Measurements from ENCODE around the gene NR1H4. TPM values are rescaled to one million over a fixed set of nuclear protein-coding genes. Genes with fewer than 3 reads are reported as not detected.

The NR1H4 gene
- total and polyA plus RNA-seq, 4 donors = 33.5 to 106 (median 55.0) TPM

DNA sequence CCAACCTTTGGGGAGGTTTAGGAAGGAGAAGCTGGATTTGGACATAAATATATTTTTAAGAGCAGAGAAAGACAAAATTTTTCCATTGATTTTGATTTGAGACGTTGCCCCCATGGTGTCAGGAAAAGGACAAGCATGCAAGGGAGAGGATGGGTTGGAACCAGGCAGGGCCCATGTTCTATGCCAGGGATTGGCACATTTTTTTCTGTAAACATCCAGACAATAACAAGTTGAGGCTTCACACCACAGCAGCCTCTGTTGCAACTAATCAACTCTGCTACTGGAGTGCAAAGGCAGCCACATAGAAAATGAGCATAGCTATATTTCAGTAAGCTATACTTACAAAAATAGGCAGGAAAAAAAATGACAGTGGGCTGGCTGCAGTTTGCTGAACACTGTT is 44.7 kb downstream of the NR1H4 start:
- peaks cover 17 to 51% (median 38%) of the 10 kb centered on the region in 4 donors for H3K4me1 ChIP-seq (ENCODE audit: control insufficient read depth in 4 of 4, insufficient read depth in 4 of 4, low read length in 3 of 4)
- H3K27me3 ChIP-seq (ENCODE audit: control insufficient read depth in 4 of 4, insufficient read depth in 4 of 4, low read length in 3 of 4) = no peaks in the 10 kb centered on the region
- H3K27ac ChIP-seq (ENCODE audit: low read depth in 1 of 2, low read length in 2 of 2) = peak overlapping the region; percentile 58 to 70
- H3K36me3 ChIP-seq (ENCODE audit: control insufficient read depth in 4 of 4, insufficient read depth in 3 of 4, low read depth in 1 of 4, low read length in 3 of 4) = peaks cover 3 to 31% (median 13%) of the 10 kb centered on the region in 4 donors
- 29% methylated on average over 1 of the region's 1 CpG for WGBS
- no peaks in the 10 kb centered on the region for H3K9me3 ChIP-seq (ENCODE audit: control insufficient read depth in 4 of 4, low read length in 3 of 4)
- no peak overlapping the region for H3K4me3 ChIP-seq (ENCODE audit: low read depth in 1 of 3, low read length in 3 of 3)
- TF ChIP-seq RXRA (IDR thresholded peaks at IDR 0.05) (peak in 1 of 2 donors; percentile 38), JUND (IDR thresholded peaks at IDR 0.05) (no peak), EGR1 (IDR thresholded peaks at IDR 0.05; ENCODE audit: low read depth in 2 of 2) (no peak), RAD21 (IDR thresholded peaks at IDR 0.05) (no peak), HNF4G (IDR thresholded peaks at IDR 0.05) (no peak), GABPA (IDR thresholded peaks at IDR 0.05 in 1 of 2, conservative IDR thresholded peaks at IDR 0.05 in 1 of 2) (no peak), YY1 (IDR thresholded peaks at IDR 0.05) (no peak), FOXA2 (IDR thresholded peaks at IDR 0.05) (peak; percentile 34), FOXA1 (IDR thresholded peaks at IDR 0.05) (no peak), NR2F2 (IDR thresholded peaks at IDR 0.05) (no peak), SP1 (IDR thresholded peaks at IDR 0.05) (no peak), TAF1 (conservative IDR thresholded peaks at IDR 0.05) (no peak), HNF4A (conservative IDR thresholded peaks at IDR 0.05) (peak; percentile 34 to 50)
- TF ChIP-seq, protein P1, sequence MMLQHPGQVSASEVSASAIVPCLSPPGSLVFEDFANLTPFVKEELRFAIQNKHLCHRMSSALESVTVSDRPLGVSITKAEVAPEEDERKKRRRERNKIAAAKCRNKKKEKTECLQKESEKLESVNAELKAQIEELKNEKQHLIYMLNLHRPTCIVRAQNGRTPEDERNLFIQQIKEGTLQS (IDR thresholded peaks at IDR 0.05) = no peak
- TF ChIP-seq, protein P2, sequence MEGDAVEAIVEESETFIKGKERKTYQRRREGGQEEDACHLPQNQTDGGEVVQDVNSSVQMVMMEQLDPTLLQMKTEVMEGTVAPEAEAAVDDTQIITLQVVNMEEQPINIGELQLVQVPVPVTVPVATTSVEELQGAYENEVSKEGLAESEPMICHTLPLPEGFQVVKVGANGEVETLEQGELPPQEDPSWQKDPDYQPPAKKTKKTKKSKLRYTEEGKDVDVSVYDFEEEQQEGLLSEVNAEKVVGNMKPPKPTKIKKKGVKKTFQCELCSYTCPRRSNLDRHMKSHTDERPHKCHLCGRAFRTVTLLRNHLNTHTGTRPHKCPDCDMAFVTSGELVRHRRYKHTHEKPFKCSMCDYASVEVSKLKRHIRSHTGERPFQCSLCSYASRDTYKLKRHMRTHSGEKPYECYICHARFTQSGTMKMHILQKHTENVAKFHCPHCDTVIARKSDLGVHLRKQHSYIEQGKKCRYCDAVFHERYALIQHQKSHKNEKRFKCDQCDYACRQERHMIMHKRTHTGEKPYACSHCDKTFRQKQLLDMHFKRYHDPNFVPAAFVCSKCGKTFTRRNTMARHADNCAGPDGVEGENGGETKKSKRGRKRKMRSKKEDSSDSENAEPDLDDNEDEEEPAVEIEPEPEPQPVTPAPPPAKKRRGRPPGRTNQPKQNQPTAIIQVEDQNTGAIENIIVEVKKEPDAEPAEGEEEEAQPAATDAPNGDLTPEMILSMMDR (IDR thresholded peaks at IDR 0.05; ENCODE audit: low read depth, low read length, missing input control) = no peak
- TF ChIP-seq, protein P3, sequence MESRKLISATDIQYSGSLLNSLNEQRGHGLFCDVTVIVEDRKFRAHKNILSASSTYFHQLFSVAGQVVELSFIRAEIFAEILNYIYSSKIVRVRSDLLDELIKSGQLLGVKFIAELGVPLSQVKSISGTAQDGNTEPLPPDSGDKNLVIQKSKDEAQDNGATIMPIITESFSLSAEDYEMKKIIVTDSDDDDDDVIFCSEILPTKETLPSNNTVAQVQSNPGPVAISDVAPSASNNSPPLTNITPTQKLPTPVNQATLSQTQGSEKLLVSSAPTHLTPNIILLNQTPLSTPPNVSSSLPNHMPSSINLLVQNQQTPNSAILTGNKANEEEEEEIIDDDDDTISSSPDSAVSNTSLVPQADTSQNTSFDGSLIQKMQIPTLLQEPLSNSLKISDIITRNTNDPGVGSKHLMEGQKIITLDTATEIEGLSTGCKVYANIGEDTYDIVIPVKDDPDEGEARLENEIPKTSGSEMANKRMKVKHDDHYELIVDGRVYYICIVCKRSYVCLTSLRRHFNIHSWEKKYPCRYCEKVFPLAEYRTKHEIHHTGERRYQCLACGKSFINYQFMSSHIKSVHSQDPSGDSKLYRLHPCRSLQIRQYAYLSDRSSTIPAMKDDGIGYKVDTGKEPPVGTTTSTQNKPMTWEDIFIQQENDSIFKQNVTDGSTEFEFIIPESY (IDR thresholded peaks at IDR 0.05) = no peak
- TF ChIP-seq, protein P4, sequence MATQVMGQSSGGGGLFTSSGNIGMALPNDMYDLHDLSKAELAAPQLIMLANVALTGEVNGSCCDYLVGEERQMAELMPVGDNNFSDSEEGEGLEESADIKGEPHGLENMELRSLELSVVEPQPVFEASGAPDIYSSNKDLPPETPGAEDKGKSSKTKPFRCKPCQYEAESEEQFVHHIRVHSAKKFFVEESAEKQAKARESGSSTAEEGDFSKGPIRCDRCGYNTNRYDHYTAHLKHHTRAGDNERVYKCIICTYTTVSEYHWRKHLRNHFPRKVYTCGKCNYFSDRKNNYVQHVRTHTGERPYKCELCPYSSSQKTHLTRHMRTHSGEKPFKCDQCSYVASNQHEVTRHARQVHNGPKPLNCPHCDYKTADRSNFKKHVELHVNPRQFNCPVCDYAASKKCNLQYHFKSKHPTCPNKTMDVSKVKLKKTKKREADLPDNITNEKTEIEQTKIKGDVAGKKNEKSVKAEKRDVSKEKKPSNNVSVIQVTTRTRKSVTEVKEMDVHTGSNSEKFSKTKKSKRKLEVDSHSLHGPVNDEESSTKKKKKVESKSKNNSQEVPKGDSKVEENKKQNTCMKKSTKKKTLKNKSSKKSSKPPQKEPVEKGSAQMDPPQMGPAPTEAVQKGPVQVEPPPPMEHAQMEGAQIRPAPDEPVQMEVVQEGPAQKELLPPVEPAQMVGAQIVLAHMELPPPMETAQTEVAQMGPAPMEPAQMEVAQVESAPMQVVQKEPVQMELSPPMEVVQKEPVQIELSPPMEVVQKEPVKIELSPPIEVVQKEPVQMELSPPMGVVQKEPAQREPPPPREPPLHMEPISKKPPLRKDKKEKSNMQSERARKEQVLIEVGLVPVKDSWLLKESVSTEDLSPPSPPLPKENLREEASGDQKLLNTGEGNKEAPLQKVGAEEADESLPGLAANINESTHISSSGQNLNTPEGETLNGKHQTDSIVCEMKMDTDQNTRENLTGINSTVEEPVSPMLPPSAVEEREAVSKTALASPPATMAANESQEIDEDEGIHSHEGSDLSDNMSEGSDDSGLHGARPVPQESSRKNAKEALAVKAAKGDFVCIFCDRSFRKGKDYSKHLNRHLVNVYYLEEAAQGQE (IDR thresholded peaks at IDR 0.05) = peak; percentile 20
- TF ChIP-seq, protein P5, sequence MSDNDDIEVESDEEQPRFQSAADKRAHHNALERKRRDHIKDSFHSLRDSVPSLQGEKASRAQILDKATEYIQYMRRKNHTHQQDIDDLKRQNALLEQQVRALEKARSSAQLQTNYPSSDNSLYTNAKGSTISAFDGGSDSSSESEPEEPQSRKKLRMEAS (IDR thresholded peaks at IDR 0.05) = peak; percentile 28
- no peak for DNase-seq (ENCODE audit: low spot score)
- H3K9ac ChIP-seq (ENCODE audit: low read depth in 1 of 2, low read length in 2 of 2) = no peak overlapping the region
